GM12878 (cell line): ENCODE measurements around the gene ARIH2. TPM values are rescaled to one million over a fixed set of nuclear protein-coding genes. Genes with fewer than 3 reads are reported as not detected.

ENCODE experiments used
- ATAC-seq: fragments of 200-7000 bp; cut with Tn5 transposase; 3 replicates; pipeline ENCODE4 v1.9.1; 2020; ENCODE audit warnings: mild to moderate bottlenecking, moderate library complexity
- BruUV-seq: library from RNA; stranded (reverse); fragments of 400-500 nt; replicated peaks from 2 replicates; lab custom pipeline; 2021; lab: Mats Ljungman, UMichigan
- CTCF ChIA-PET: fragments of 300-600 bp; sonication (Branson Sonifier 250); formaldehyde crosslinking; extraction: SDS; loops from one replicate; lab custom pipeline; 2021; ENCODE audit warnings: inconsistent platforms; lab: Yijun Ruan, JAX
- POLR2A ChIA-PET: fragments of 350-600 bp; formaldehyde crosslinking; extraction: SDS; loops from one replicate; lab custom pipeline; 2021; ENCODE audit warnings: inconsistent platforms; lab: Charles Lee
- RAD21 ChIA-PET: fragments of 300-600 bp; sonication (Branson Sonifier 250); formaldehyde crosslinking; loops from one replicate; lab custom pipeline; 2023; ENCODE audit warnings: antibody characterized with exemption; ENCODE audit not compliant: unreplicated experiment; lab: Charles Lee
- SMC1A ChIA-PET: fragments of 300-600 bp; sonication (Branson Sonifier 250); formaldehyde crosslinking; loops from one replicate; lab custom pipeline; 2023; ENCODE audit not compliant: unreplicated experiment, uncharacterized antibody; lab: Charles Lee
- DNase-seq: peaks from one replicate; pipeline ENCODE4 v3.0.0-alpha.2; 2011; ENCODE audit warnings: low read depth, low spot score
- FAIRE-seq: peaks from 3 replicates; lab custom pipeline; 2011; peaks lifted over from hg19 to GRCh38; lab: Jason Lieb, UNC
- H2AFZ ChIP-seq: 2 replicates; pipeline ENCODE4 v1.6.0; 2011; ENCODE audit warnings: low read depth, low read length, control low read depth; ENCODE audit not compliant: control insufficient read depth
- H3K27ac ChIP-seq: 2 replicates; pipeline ENCODE4 v1.5.1; 2011; ENCODE audit warnings: control low read depth; ENCODE audit not compliant: control insufficient read depth, insufficient read depth
- H3K27me3 ChIP-seq, 2 experiments: replicated peaks in 1 of 2; 2 replicates each; pipeline versions ENCODE4 v1.6.0 to v1.6.1; 2011; ENCODE audit warnings: low read length in 1 of 2; ENCODE audit not compliant: control insufficient read depth in 2 of 2, insufficient read depth in 2 of 2
- H3K36me3 ChIP-seq, 2 experiments: 2 replicates each; pipeline ENCODE4 v1.5.1; 2011; ENCODE audit warnings: low read length in 1 of 2; ENCODE audit not compliant: control insufficient read depth in 2 of 2, insufficient read depth in 2 of 2
- H3K4me1 ChIP-seq: 2 replicates; pipeline ENCODE4 v1.6.1; 2011; ENCODE audit warnings: mild to moderate bottlenecking, low read length, moderate library complexity, mixed read lengths; ENCODE audit not compliant: control insufficient read depth, insufficient read depth
- H3K4me2 ChIP-seq: 2 replicates; pipeline ENCODE4 v1.6.0; 2011; ENCODE audit warnings: control low read depth; ENCODE audit not compliant: control insufficient read depth, insufficient read depth
- H3K4me3 ChIP-seq: fragments of 200-600 bp; sonication (generic); 2 replicates; pipeline ENCODE4 v1.5.1; 2016
- H3K79me2 ChIP-seq: 2 replicates; pipeline ENCODE4 v1.6.0; 2011; ENCODE audit warnings: low read length; ENCODE audit not compliant: control insufficient read depth, insufficient read depth
- H3K9ac ChIP-seq: 2 replicates; pipeline ENCODE4 v1.8.0; 2011; ENCODE audit warnings: low read length, control low read depth, mixed read lengths; ENCODE audit not compliant: control insufficient read depth, insufficient read depth
- H3K9me3 ChIP-seq: replicated peaks from 3 replicates; pipeline ENCODE4 v1.5.1; 2011; ENCODE audit warnings: mild to moderate bottlenecking, low read length; ENCODE audit not compliant: control insufficient read depth, insufficient read depth
- H4K20me1 ChIP-seq: 2 replicates; pipeline ENCODE4 v1.6.0; 2011; ENCODE audit not compliant: control insufficient read depth, insufficient read depth
- BHLHE40 ChIP-seq, 2 experiments: fragments of 450-650 bp in 1 of 2; IDR thresholded peaks; 2 replicates each; pipeline ENCODE4 v1.6.1; 2011 to 2017; ENCODE audit warnings: low read depth in 2 of 2, borderline replicate concordance in 1 of 2, improper control_type of control experiment in 1 of 2, low read length in 1 of 2, mild to moderate bottlenecking in 1 of 2
- FOXK2 ChIP-seq: fragments of 450-650 bp; IDR thresholded peaks from 2 replicates; pipeline ENCODE4 v1.6.1; 2017; ENCODE audit warnings: mild to moderate bottlenecking, moderate library complexity
- IRF5 ChIP-seq: fragments of 450-650 bp; IDR thresholded peaks from 2 replicates; pipeline ENCODE4 v1.6.1; 2017; ENCODE audit warnings: borderline replicate concordance
- MEF2B ChIP-seq: fragments of 450-650 bp; IDR thresholded peaks from 2 replicates; pipeline ENCODE4 v1.6.1; 2018; ENCODE audit warnings: mild to moderate bottlenecking, moderate library complexity; ENCODE audit not compliant: partially characterized antibody, poor library complexity, severe bottlenecking
- MTA2 ChIP-seq: fragments of 450-650 bp; IDR thresholded peaks from 2 replicates; pipeline ENCODE4 v1.6.1; 2016; ENCODE audit warnings: low read depth, mild to moderate bottlenecking, moderate library complexity
- NBN ChIP-seq: fragments of 450-650 bp; IDR thresholded peaks from 2 replicates; pipeline ENCODE4 v1.6.1; 2016
- NFYA ChIP-seq: IDR thresholded peaks from 2 replicates; pipeline ENCODE4 v1.6.1; 2011; ENCODE audit warnings: low read depth, mild to moderate bottlenecking, low read length, improper control_type of control experiment, borderline replicate concordance
- POLR2AphosphoS2 ChIP-seq: IDR thresholded peaks from 2 replicates; pipeline ENCODE4 v1.6.1; 2011; ENCODE audit warnings: low read depth, mild to moderate bottlenecking, low read length, improper control_type of control experiment, moderate library complexity
- SIN3A ChIP-seq: IDR thresholded peaks from 2 replicates; pipeline ENCODE4 v1.6.1; 2012; ENCODE audit warnings: low read depth, low read length, improper control_type of control experiment
- ZNF24 ChIP-seq: fragments of 450-650 bp; IDR thresholded peaks from 2 replicates; pipeline ENCODE4 v1.6.1; 2017; ENCODE audit warnings: antibody characterized with exemption, mild to moderate bottlenecking
- WGBS: methylation state at CpG from one replicate; pipeline ENCODE4 v1.1.6; 2016; ENCODE audit warnings: low lambda C conversion rate; ENCODE audit not compliant: insufficient replicate concordance, insufficient coverage; ENCODE audit errors: missing lambda C conversion rate; 5-methylcytosine and 5-hydroxymethylcytosine counted together
- in situ Hi-C: fragments of 300-500 bp; cut with MboI; formaldehyde crosslinking; loops from 9 replicates; pipeline ENCODE4 v1.14.3; 2018; ENCODE audit warnings: mixed read lengths
- intact Hi-C: fragments of 100-400 bp; cut with micrococcal nuclease; formaldehyde crosslinking; loops from one replicate; pipeline ENCODE4 v1.14.2; 2022; ENCODE audit not compliant: unreplicated experiment
- polyA plus RNA-seq, 11 experiments: library from polyadenylated mRNA; depleted of rRNA in 4 of 11; unstranded in 6 of 11; stranded (reverse) in 5 of 11; fragments of >200 nt; fragmentation: Nextera tagmentation in 4 of 11; fragmentation: Illumina TruSeq in 1 of 11; extraction: Ambion mirVana in 4 of 11; extraction: Trizol in 1 of 11; gene quantifications; 1 replicate in 1 of 11; 2 replicates in 10 of 11; pipeline versions ENCODE4 v1.2.1 to v1.2.3, GENCODE V29; 2011 to 2016; ENCODE audit warnings: inconsistent platforms in 2 of 11, missing spikeins in 2 of 11, low read depth in 1 of 11
- total RNA-seq, 4 experiments: library from RNA; depleted of rRNA in 3 of 4; stranded (reverse); fragments of >200 nt in 3 of 4; fragmentation: Illumina TruSeq in 1 of 4; extraction: Trizol in 1 of 4; gene quantifications; 2 replicates each; pipeline versions ENCODE4 v1.2.1 to v1.2.3, GENCODE V29; 2013 to 2021
- TF ChIP-seq, protein P1 (sequence below): fragments of 450-650 bp; IDR thresholded peaks from 2 replicates; pipeline ENCODE4 v1.6.1; 2017; ENCODE audit warnings: mild to moderate bottlenecking, moderate library complexity
- TF ChIP-seq, protein P2 (sequence below): fragments of 450-650 bp; IDR thresholded peaks from 2 replicates; pipeline ENCODE4 v1.6.1; 2017; ENCODE audit warnings: low read depth, mild to moderate bottlenecking, moderate library complexity

Gene ARIH2
- total and polyA plus RNA-seq, 10 of the 15 experiments (the other 5 are each of a cell fraction or from before 2014, with no cell fraction given): 18.7 to 74.7 (median 63.7) TPM

GRCh38 chr3:48985831-48986376 is 67.3 kb downstream of the ARIH2 start (continued):
- TF ChIP-seq, protein P1, sequence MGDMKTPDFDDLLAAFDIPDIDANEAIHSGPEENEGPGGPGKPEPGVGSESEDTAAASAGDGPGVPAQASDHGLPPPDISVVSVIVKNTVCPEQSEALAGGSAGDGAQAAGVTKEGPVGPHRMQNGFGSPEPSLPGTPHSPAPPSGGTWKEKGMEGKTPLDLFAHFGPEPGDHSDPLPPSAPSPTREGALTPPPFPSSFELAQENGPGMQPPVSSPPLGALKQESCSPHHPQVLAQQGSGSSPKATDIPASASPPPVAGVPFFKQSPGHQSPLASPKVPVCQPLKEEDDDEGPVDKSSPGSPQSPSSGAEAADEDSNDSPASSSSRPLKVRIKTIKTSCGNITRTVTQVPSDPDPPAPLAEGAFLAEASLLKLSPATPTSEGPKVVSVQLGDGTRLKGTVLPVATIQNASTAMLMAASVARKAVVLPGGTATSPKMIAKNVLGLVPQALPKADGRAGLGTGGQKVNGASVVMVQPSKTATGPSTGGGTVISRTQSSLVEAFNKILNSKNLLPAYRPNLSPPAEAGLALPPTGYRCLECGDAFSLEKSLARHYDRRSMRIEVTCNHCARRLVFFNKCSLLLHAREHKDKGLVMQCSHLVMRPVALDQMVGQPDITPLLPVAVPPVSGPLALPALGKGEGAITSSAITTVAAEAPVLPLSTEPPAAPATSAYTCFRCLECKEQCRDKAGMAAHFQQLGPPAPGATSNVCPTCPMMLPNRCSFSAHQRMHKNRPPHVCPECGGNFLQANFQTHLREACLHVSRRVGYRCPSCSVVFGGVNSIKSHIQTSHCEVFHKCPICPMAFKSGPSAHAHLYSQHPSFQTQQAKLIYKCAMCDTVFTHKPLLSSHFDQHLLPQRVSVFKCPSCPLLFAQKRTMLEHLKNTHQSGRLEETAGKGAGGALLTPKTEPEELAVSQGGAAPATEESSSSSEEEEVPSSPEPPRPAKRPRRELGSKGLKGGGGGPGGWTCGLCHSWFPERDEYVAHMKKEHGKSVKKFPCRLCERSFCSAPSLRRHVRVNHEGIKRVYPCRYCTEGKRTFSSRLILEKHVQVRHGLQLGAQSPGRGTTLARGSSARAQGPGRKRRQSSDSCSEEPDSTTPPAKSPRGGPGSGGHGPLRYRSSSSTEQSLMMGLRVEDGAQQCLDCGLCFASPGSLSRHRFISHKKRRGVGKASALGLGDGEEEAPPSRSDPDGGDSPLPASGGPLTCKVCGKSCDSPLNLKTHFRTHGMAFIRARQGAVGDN: no peak
- TF ChIP-seq NBN (no peak), POLR2AphosphoS2 (no peak), FOXK2 (no peak), ZNF24 (no peak)

DNA sequence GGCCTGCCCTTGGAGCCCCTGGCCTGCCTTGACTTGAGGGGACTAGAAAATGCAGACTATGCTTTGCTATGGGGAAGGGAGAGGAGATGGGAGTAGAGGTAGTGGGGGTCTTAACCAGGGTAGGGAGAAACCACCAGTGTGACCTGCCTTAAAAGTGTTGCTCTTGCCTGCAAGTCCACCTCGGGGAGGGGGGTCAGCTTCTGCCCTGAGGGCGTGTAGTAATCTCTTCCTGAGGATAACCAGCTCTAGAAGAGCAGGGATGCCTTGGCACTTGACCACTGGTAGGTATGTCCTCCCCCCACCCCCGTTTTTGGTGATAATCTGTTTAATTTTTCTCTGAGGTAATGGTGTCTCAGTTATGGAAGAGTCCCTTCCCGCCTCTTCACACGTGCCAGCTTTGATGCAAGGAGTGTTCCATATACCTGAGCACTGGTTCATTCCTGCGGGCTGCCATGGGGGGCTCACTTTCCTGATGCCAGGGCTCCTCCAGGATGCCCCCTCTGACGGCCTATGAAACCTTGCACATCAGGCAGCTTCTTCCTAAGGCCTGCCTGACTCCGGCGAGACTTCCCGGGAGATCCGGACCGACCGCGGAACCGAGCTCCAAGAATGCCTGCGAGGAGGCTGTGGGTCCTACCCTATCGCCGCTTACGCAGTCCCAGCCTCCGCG is 70.6 kb downstream of the ARIH2 start:
- Histone ChIP-seq H3K4me1 (peaks cover 19% of the 10 kb centered on the region), H3K9ac (peak overlapping the region; percentile 87), H3K9me3 (no peaks in the 10 kb centered on the region), H2AFZ (peak overlapping the region; percentile 96), H3K36me3 (peaks cover 2 to 3% of the 10 kb centered on the region in 2 experiments; a peak in 3 of 4 replicates), H4K20me1 (no peaks in the 10 kb centered on the region), H3K27me3 (no peaks in the 10 kb centered on the region), H3K27ac (peak overlapping the region; percentile 79), H3K79me2 (peaks cover 28% of the 10 kb centered on the region), H3K4me2 (peak overlapping the region; percentile 74), H3K4me3 (peak overlapping the region; percentile 93)
- FAIRE-seq (no peak), DNase-seq (no peak), ATAC-seq (peak; percentile 3)
- intact Hi-C loops (loop anchor here (2.0 to 5.0 kb wide), 2 partner anchors 26 to 103 kb away; partner anchors contain the start of gene QRICH1), in situ Hi-C loops (no loop called here)
- ChIA-PET POLR2A (interaction anchor here (0.6 to 6.6 kb wide), 12 partner anchors 19 to 379 kb away, joined by 3 to 67 read pairs (median 4); partner anchors contain the start of genes IMPDH2, NDUFAF3, QRICH1 and USP19), CTCF (interaction anchor here (0.5 to 5.8 kb wide), 21 partner anchors 7 to 539 kb away, joined by 3 to 123 read pairs (median 9); partner anchors contain the start of genes DALRD3, IMPDH2, NDUFAF3 and QRICH1), RAD21 (interaction anchor here (0.6 to 3.8 kb wide), 15 partner anchors 14 to 460 kb away, joined by 3 to 44 read pairs (median 4); partner anchors contain the start of genes IMPDH2, QRICH1 and WDR6), SMC1A (interaction anchor here (0.6 to 6.1 kb wide), 11 partner anchors 19 to 460 kb away, joined by 3 to 57 read pairs (median 5); partner anchors contain the start of genes IMPDH2, NDUFAF3, QRICH1 and USP19)
- 2% methylated on average over 21 of the region's 21 CpGs for WGBS
- BruUV-seq: TSS peak; percentile 81
- TF ChIP-seq IRF5 (no peak), MEF2B (peak; percentile 26), SIN3A (no peak), MTA2 (0 out of 2 replicates have a peak, but pooled peaks have one; percentile 43), NFYA (no peak), BHLHE40 (IDR thresholded peaks at IDR 0.05; ENCODE audit: borderline replicate concordance in 1 of 2, low read depth in 2 of 2, low read length in 1 of 2) (0 out of 4 replicates have a peak, but pooled peaks of 1 of the 2 experiments have one; percentile 11)
- TF ChIP-seq, protein P2, sequence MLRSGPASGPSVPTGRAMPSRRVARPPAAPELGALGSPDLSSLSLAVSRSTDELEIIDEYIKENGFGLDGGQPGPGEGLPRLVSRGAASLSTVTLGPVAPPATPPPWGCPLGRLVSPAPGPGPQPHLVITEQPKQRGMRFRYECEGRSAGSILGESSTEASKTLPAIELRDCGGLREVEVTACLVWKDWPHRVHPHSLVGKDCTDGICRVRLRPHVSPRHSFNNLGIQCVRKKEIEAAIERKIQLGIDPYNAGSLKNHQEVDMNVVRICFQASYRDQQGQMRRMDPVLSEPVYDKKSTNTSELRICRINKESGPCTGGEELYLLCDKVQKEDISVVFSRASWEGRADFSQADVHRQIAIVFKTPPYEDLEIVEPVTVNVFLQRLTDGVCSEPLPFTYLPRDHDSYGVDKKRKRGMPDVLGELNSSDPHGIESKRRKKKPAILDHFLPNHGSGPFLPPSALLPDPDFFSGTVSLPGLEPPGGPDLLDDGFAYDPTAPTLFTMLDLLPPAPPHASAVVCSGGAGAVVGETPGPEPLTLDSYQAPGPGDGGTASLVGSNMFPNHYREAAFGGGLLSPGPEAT: peak; percentile 70; the same call in 1 of the 2 replicates
